ENCODE results near the gene FBXO2.

DNA sequence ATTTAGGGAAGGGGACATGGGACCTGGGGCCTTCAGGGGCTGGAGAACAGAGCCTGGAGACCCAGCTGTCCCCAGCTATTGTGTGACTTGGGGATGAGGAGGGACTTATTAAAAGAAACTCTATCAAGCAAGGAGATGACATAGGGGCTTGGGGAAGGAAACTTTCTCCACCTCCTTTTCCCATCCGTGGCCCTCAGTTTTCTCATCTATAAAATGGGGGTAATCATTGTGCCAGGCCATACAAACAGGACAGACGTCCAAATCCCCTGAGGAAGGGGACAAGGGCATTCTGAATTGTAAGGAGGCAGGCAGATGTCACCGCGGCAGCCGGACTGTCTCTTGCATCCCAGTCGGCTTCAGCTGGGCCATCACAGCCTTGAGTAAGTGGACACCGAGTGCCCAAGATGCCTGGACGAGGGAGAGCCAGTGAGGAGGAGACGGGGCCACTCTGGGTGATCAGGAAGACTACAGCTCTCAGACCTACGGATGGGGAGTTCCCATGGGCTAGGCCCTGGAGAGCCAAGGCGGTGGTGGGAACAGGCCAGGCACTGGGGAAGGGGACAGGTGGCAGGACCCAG is 1.9 kb downstream of the FBXO2 start:
- TF ChIP-seq POLR2A (IDR thresholded peaks at IDR 0.05) = no peak
- TF ChIP-seq POLR2AphosphoS5 (IDR thresholded peaks at IDR 0.05) = no peak
- no peak for TF ChIP-seq EP300 (IDR thresholded peaks at IDR 0.05)
- no peak for TF ChIP-seq CTCF (IDR thresholded peaks at IDR 0.05)

All from upper lobe of left lung (tissue), 4 donors.